Neural progenitor cell (in vitro differentiated cells): Measurements from ENCODE around the gene ZKSCAN4. TPM values are rescaled to one million over a fixed set of nuclear protein-coding genes. Genes with fewer than 3 reads are reported as not detected.

Experiments
- DNase-seq: peaks from one replicate; pipeline ENCODE4 v3.0.0-alpha.2; 2016; ENCODE audit warnings: low spot score
- H2AFZ ChIP-seq: fragments of 200-600 bp; sonication (generic); replicated peaks from 2 replicates; pipeline ENCODE4 v1.6.1; 2016; ENCODE audit warnings: antibody characterized with exemption
- H3F3A ChIP-seq: fragments of 200-600 bp; sonication (generic); 2 replicates; pipeline ENCODE4 v1.6.1; 2016; ENCODE audit warnings: antibody characterized with exemption, low read depth
- H3K27ac ChIP-seq: fragments of 200-600 bp; sonication (generic); 2 replicates; pipeline ENCODE4 v1.5.1; 2016; ENCODE audit warnings: mild to moderate bottlenecking
- H3K27me3 ChIP-seq: fragments of 200-600 bp; sonication (generic); 2 replicates; pipeline ENCODE4 v1.6.1; 2016; ENCODE audit warnings: mild to moderate bottlenecking, moderate library complexity
- H3K36me3 ChIP-seq: fragments of 200-600 bp; sonication (generic); 2 replicates; pipeline ENCODE4 v1.5.1; 2016
- H3K4me1 ChIP-seq: fragments of 200-600 bp; sonication (generic); 2 replicates; pipeline ENCODE4 v1.6.1; 2016; ENCODE audit warnings: mixed run types
- H3K4me2 ChIP-seq: fragments of 200-600 bp; sonication (generic); 2 replicates; pipeline ENCODE4 v1.6.1; 2016
- H3K4me3 ChIP-seq: fragments of 200-600 bp; sonication (generic); 2 replicates; pipeline ENCODE4 v1.5.1; 2016
- H3K79me2 ChIP-seq: fragments of 200-600 bp; sonication (generic); 2 replicates; pipeline ENCODE4 v1.6.1; 2016; ENCODE audit warnings: low read depth
- H3K9ac ChIP-seq: fragments of 200-600 bp; sonication (generic); 2 replicates; pipeline ENCODE4 v1.6.1; 2016
- H3K9me3 ChIP-seq: fragments of 200-600 bp; sonication (generic); 2 replicates; pipeline ENCODE4 v1.5.1; 2016; ENCODE audit warnings: low read depth
- H4K20me1 ChIP-seq: fragments of 200-600 bp; sonication (generic); 2 replicates; pipeline ENCODE4 v1.6.1; 2016; ENCODE audit warnings: low read depth
- H3K27ac Mint-ChIP-seq: 3 replicates; pipeline ENCODE4 v1.8.0; 2021; ENCODE audit warnings: mixed read lengths
- H3K27me3 Mint-ChIP-seq: 2 replicates; pipeline ENCODE4 v1.8.0; 2022; ENCODE audit warnings: low read depth, mild to moderate bottlenecking, inconsistent platforms, moderate library complexity, mixed read lengths; ENCODE audit not compliant: insufficient read depth
- H3K36me3 Mint-ChIP-seq: 3 replicates; pipeline ENCODE4 v1.8.0; 2021; ENCODE audit warnings: mixed read lengths
- H3K4me1 Mint-ChIP-seq: 3 replicates; pipeline ENCODE4 v1.8.0; 2021; ENCODE audit warnings: mixed read lengths
- H3K4me3 Mint-ChIP-seq: 3 replicates; pipeline ENCODE4 v1.8.0; 2021; ENCODE audit warnings: mild to moderate bottlenecking, moderate library complexity, mixed read lengths
- H3K9me3 Mint-ChIP-seq: 3 replicates; pipeline ENCODE4 v1.8.0; 2020; ENCODE audit warnings: mixed read lengths
- CTCF ChIP-seq: fragments of 200-600 bp; sonication (generic); IDR thresholded peaks from 2 replicates; pipeline ENCODE4 v1.5.1; 2017; ENCODE audit warnings: antibody characterized with exemption, mild to moderate bottlenecking
- EZH2 ChIP-seq: fragments of 200-600 bp; sonication (generic); IDR thresholded peaks from 2 replicates; pipeline ENCODE4 v1.6.1; 2017; ENCODE audit warnings: antibody characterized with exemption, mild to moderate bottlenecking, moderate library complexity
- EZH2phosphoT487 ChIP-seq: fragments of 200-600 bp; sonication (generic); IDR thresholded peaks from 2 replicates; pipeline ENCODE4 v1.6.1; 2017; ENCODE audit warnings: antibody characterized with exemption
- total RNA-seq: library from RNA; depleted of rRNA; stranded (reverse); fragments of >200 nt; gene quantifications from 2 replicates; pipeline ENCODE4 v1.2.3, GENCODE V29; 2015; ENCODE audit warnings: low replicate concordance

The ZKSCAN4 gene
- total RNA-seq, 1 donor from 2014 or later: 5.9 TPM

GRCh38 chr6:28269492-28269891 is 17.4 kb upstream of the ZKSCAN4 start:
- H3K4me1 ChIP-seq: peaks cover 14% of the 10 kb centered on the region
- no peak overlapping the region for H2AFZ ChIP-seq
- Mint-ChIP-seq H3K4me3 (no peak overlapping the region), H3K36me3 (peaks cover 10% of the 10 kb centered on the region), H3K27me3 (peaks cover 2% of the 10 kb centered on the region), H3K4me1 (peaks cover 2% of the 10 kb centered on the region), H3K9me3 (no peaks in the 10 kb centered on the region), H3K27ac (no peak overlapping the region)
- no peak overlapping the region for H3K4me2 ChIP-seq
- no peaks in the 10 kb centered on the region for H3F3A ChIP-seq
- H3K9ac ChIP-seq: no peak overlapping the region
- no peak overlapping the region for H3K27ac ChIP-seq
- TF ChIP-seq EZH2 (no peak), EZH2phosphoT487 (no peak), CTCF (no peak)
- H3K27me3 ChIP-seq: peaks cover 8% of the 10 kb centered on the region
- no peaks in the 10 kb centered on the region for H4K20me1 ChIP-seq
- H3K79me2 ChIP-seq: peaks cover 43% of the 10 kb centered on the region
- DNase-seq: no peak
- no peak overlapping the region for H3K4me3 ChIP-seq
- peaks cover 9% of the 10 kb centered on the region for H3K36me3 ChIP-seq
- H3K9me3 ChIP-seq: no peaks in the 10 kb centered on the region

- Histone ChIP-seq H3K79me2 (peaks cover 43% of the 10 kb centered on the region), H3K27ac (no peak overlapping the region), H3K36me3 (peaks cover 3% of the 10 kb centered on the region), H4K20me1 (no peaks in the 10 kb centered on the region), H3K4me2 (peak overlapping the region; percentile 89), H3K27me3 (peaks cover 26% of the 10 kb centered on the region), H3K4me1 (peaks cover 14% of the 10 kb centered on the region), H3K9ac (peak overlapping the region; percentile 80), H3F3A (no peaks in the 10 kb centered on the region), H3K4me3 (peak overlapping the region; percentile 70), H3K9me3 (no peaks in the 10 kb centered on the region), H2AFZ (peak overlapping the region; percentile 80)
- Mint-ChIP-seq H3K4me1 (peaks cover 2% of the 10 kb centered on the region), H3K9me3 (no peaks in the 10 kb centered on the region), H3K36me3 (peaks cover 4% of the 10 kb centered on the region), H3K4me3 (no peak overlapping the region), H3K27me3 (peaks cover 2% of the 10 kb centered on the region), H3K27ac (no peak overlapping the region)
- no peak for DNase-seq
- TF ChIP-seq EZH2phosphoT487 (no peak), EZH2 (no peak), CTCF (no peak)
Measured at GRCh38 chr6:28267695-28268059, 15.6 kb upstream of the ZKSCAN4 start.

GRCh38 chr6:28266962-28267694 is 15.1 kb upstream of the ZKSCAN4 start, which contains the start of gene ZSCAN26:
TSS of gene ZSCAN26 (plus strand) at chr6:28267143. CDS start at chr6:28271920, 4,777 bp downstream.
- H3K9me3 Mint-ChIP-seq: no peaks in the 10 kb centered on the region
- no peaks in the 10 kb centered on the region for H3K36me3 Mint-ChIP-seq
- Histone ChIP-seq H3K4me2 (peak within 1 kb of the TSS; percentile 89), H3K9me3 (no peaks in the 10 kb centered on the region), H3F3A (no peaks in the 10 kb centered on the region), H3K4me3 (peak within 1 kb of the TSS; percentile 70), H2AFZ (peak within 1 kb of the TSS; percentile 80), H3K79me2 (peaks cover 43% of the 10 kb centered on the region), H4K20me1 (no peaks in the 10 kb centered on the region), H3K9ac (peak within 1 kb of the TSS; percentile 80), H3K36me3 (no peaks in the 10 kb centered on the region), H3K27ac (peak within 1 kb of the TSS; percentile 74), H3K27me3 (peaks cover 28% of the 10 kb centered on the region), H3K4me1 (peaks cover 14% of the 10 kb centered on the region)
- H3K4me3 Mint-ChIP-seq: no peak within 1 kb of the TSS
- peaks cover 2% of the 10 kb centered on the region for H3K27me3 Mint-ChIP-seq
- H3K4me1 Mint-ChIP-seq: peaks cover 2% of the 10 kb centered on the region
- TF ChIP-seq EZH2: peak; percentile 54
- TF ChIP-seq CTCF: no peak
- no peak within 1 kb of the TSS for H3K27ac Mint-ChIP-seq
- peak; percentile 92 for DNase-seq
